NCI-H82 (cell line): ENCODE data around the gene YJU2.
"Not testable (repeated sequence)": the region's sequence is repeated elsewhere in the genome, so short reads cannot be mapped to it uniquely, and the experiment has no call there.

Experiments used
- DNase-seq: peaks from one replicate; lab custom pipeline; 2025; lab: John Stamatoyannopoulos, UW

YJU2 gene

GRCh38 chr19:4246767-4247593, at the start of gene YJU2:
YJU2 (plus strand) TSS chr19:4247080; CDS start chr19:4247147, 67 bp downstream.
- peak; percentile 100 for DNase-seq

GRCh38 chr19:4197228-4197624, 49.7 kb upstream of the YJU2 start:
- DNase-seq = no peak

- DNase-seq = peak; percentile 28
These were observed 49.0 kb upstream of the YJU2 start for GRCh38 chr19:4197625-4198466.

- no peak for DNase-seq
These were observed 48.3 kb upstream of the YJU2 start for GRCh38 chr19:4198467-4199126.

- DNase-seq = no peak
These were observed 47.1 kb upstream of the YJU2 start for GRCh38 chr19:4199699-4200293.

DNA sequence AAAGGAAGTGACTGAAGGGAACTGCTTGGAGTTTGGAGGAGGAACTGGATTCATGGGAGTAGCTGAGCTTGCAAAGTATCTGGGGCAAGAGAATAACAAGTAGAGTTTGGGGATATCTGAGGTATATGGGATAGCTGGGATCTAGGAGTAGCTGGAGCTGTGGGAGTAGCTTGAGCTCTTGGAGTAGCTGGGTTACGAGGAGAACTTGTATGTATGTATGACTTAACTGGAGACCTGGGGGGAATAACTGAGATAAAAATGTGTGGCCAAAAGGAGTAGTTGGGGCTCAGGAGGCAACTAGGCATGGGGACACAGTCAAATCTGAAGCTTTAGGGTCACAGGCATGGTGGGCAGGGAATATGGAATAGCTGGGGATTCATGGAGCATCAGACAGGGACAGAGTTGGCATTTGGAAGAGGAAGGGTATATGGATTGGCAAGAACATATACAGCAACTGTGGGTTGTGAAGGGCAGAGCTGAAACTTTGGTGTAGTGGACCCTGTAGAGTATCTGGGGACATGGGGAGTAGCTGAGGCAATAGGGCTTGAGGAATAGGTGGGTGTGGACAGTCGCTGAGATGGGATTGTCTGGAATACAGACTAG, 45.8 kb upstream of the YJU2 start:
- DNase-seq = no peak

DNA sequence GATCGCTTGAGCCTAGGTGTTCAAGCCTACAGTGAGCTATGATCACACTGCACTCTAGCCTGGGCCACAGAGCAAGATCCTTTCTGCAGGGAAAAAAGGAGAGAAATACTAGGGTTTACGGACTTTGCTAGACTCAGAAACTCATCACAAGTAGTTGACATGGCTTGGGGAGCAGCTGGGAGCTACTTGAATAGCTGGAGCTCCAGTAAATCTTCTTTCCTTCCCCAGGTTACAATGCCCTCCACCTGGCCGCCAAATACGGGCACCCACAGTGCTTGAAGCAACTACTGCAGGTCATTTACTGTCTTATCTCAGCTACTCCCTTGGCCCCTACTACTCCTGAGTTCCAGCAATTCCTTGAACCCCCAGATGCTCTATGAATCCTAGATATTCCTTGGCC, 45.1 kb upstream of the YJU2 start:
- no peak for DNase-seq

DNA sequence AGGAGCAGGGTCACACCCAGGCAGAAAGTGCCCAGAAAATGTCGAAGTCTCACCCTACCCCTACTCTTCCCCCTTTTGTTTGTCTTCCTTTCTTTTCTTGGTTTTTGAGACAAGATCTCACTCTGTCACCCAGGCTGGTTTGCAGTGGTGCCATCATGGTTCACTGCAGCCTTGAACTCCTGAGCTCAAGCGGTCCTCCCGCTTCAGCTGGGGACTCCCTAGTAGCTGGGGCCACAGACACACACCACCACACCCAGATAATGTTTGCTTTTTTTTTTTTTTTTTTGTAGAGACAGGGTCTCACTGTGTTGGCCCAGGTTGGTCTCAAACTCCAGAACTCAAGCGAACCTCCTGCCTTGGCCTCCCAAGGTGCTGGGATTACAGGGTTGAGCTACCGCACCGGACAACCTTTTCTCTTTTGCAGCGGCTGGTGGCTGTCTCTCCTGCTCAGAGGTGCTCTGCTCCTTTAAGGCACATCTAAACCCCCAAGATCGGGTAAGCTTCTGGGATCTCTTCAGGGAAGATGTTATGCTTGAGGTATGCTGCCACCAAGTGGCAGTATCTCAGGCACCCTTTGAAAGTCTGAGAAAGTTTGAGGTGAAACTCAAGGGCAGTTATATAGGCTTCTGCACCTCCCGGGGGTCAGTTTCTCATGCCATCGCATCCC, 39.9 kb upstream of the YJU2 start:
- peak; percentile 45 for DNase-seq

GRCh38 chr19:4208385-4209094, 38.3 kb upstream of the YJU2 start:
- peak; percentile 53 for DNase-seq

DNA sequence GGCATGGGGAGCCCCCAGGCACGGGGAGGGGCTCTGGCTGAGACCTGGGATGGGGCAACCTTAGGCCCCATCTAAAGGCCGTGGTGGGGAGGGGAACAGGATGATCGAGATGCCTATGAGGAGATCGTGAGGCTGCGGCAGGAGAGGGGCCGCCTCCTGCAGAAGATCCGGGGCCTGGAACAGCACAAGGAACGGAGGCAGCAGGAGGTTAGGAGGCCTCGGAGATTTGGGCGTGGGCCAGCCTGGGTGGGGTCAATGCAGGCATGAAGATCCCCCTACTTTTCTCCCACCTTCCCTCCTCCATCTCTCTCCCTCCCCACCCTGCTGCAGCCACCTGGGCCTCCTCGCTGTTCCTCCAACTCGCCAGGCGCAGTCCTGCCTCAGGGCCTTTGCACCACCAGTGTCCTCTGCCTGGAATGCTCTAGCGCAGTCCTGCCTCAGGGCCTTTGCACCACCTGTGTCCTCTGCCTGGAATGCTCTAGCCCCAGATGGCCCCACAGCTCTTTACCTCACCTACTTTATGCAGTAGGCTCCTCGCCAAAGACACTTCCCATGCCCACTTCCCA, 36.6 kb upstream of the YJU2 start:
- DNase-seq = no peak

DNA sequence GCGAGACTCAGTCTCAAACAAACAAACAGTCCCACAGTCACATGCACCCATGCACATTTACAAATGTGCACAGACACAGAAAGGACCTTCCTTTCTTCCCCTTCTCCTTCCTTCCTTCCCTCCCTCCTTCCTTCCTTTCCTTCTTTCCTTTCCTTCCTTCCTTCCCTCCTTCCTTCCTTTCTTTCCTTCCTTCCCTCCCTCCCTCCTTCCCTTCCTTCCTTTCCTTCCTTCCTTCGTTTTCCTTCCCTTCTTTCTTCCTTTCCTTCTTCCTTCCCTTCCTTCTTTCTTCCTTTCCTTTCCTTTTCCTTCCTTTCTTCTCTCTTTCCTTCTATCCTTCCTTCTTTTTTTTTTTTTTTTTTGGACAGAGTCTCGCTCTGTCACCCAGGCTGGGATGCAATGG, 33.8 kb upstream of the YJU2 start:
- DNase-seq = no peak

DNA sequence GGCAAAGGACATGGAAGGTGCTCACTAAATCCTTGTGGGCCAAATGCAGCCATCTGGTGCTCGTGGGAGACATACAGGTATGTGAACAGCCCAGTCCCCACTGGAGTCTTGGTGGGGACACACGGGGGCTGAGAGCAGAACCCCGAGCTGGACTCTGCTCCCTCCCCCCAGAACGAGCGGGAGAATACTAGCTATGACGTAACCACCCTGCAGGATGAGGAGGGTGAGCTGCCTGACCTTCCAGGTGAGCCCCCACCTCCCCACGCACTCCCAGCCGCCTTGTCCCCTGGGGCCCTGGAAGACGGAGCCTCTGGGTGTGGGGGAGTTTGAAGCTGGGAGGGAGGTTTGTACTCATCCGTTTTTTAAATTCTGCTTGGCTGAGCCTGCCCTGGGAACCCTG, 31.1 kb upstream of the YJU2 start:
- no peak for DNase-seq

DNA sequence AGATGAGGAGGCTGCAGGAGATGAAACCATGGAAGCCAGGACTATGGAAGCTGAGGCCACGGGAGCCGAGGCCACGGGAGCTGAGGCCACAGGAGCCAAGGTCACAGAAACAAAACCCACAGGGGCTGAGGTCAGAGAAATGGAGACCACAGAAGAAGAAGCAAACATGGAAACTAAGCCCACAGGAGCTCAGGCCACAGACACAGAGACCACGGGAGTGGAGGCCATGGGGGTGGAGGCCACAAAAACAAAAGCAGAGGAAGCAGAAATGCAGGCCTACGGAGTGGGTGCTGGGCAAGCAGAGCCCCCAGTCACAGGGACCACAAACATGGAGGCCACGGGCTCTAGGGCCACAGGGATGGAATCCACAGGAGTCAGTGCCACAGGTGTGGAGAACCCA, 30.0 kb upstream of the YJU2 start:
- DNase-seq = no peak

GRCh38 chr19:4217429-4218264, 29.2 kb upstream of the YJU2 start:
- no peak for DNase-seq

GRCh38 chr19:4218523-4218922, 28.4 kb upstream of the YJU2 start:
- DNase-seq = not testable (repeated sequence)

GRCh38 chr19:4220188-4220587, 26.7 kb upstream of the YJU2 start:
- no peak for DNase-seq

- DNase-seq = no peak
These were observed 22.4 kb upstream of the YJU2 start for GRCh38 chr19:4224470-4224869.

GRCh38 chr19:4225885-4226284, 21.0 kb upstream of the YJU2 start:
- DNase-seq = no peak

DNA sequence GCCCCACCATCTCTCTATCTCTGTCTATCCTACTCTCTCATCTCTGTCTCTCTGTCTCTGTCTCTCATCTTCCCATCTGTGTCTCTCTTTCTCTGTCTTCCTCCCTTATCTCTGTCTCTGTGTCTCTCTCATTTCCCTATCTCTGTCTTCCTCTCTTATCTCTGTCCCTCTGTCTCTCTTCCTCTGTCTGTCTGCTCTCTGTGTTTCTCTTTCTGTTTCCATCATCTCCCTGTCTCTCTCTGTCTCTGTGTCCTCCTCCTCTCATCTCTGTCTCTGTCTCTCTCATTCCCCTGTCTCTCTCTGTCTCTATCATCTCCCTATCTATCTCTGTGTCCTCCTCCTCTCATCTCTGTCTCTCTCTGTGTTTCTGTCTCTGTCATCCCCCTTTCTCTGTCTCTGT, 19.1 kb upstream of the YJU2 start:
- no peak for DNase-seq
